Mucosa of gallbladder (tissue), 1 donor: ENCODE results near the gene MANEA. TPM values are rescaled to one million over a fixed set of nuclear protein-coding genes. Genes with fewer than 3 reads are reported as not detected.
"Not testable (repeated sequence)": the region's sequence is repeated elsewhere in the genome, so short reads cannot be mapped to it uniquely, and the experiment has no call there.

Experiments
- DNase-seq: peaks from one replicate; pipeline ENCODE4 v3.0.0-alpha.2; 2020; ENCODE audit warnings: low spot score
- total RNA-seq: library from RNA; stranded (reverse); gene quantifications from one replicate; pipeline ENCODE4 v1.2.1, GENCODE V29; 2021
- donor health status: DM: no; HTN: no; CAD: no.

Gene MANEA, protein sequence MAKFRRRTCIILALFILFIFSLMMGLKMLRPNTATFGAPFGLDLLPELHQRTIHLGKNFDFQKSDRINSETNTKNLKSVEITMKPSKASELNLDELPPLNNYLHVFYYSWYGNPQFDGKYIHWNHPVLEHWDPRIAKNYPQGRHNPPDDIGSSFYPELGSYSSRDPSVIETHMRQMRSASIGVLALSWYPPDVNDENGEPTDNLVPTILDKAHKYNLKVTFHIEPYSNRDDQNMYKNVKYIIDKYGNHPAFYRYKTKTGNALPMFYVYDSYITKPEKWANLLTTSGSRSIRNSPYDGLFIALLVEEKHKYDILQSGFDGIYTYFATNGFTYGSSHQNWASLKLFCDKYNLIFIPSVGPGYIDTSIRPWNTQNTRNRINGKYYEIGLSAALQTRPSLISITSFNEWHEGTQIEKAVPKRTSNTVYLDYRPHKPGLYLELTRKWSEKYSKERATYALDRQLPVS
- total RNA-seq: 14.6 TPM

GRCh38 chr6:95577304-95578105, at the start of gene MANEA:
Gene MANEA, plus strand, starts transcription at chr6:95577535. Its CDS starts 8,905 bp downstream, at chr6:95586440.
- DNase-seq: peak; percentile 76

- no peak for DNase-seq
Observed at GRCh38 chr6:95529762-95530161, 47.6 kb upstream of the MANEA start.

DNA sequence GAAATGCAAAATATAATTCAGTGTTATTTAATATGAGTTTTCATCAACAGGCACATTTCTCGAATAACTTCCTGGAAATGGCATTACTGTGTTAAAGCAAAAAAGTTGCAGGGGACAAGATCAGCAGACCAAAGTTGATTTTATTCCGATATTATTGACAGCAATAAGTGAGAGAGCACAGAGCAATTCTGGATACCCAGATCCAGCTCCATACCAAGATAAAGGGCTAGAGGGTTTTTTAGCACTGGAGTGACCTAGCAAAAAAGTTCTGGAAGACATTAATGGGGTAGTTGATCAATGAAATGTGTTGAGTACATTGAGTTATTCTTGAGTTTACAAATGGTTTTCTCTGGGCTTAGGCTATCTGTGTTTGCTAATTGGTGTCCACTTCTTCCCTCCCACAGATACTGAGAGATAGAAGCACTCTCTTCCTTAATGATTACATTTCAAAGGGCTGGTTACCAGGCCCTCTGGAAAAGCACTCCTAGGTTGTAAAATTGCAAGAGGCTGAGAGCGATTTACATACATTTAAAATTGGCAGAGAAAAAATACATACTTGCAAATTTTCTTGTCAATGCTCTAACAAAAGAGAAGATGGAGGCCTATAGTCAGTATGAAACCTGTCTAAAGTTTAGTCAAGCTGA, 47.0 kb upstream of the MANEA start:
- DNase-seq: no peak

DNA sequence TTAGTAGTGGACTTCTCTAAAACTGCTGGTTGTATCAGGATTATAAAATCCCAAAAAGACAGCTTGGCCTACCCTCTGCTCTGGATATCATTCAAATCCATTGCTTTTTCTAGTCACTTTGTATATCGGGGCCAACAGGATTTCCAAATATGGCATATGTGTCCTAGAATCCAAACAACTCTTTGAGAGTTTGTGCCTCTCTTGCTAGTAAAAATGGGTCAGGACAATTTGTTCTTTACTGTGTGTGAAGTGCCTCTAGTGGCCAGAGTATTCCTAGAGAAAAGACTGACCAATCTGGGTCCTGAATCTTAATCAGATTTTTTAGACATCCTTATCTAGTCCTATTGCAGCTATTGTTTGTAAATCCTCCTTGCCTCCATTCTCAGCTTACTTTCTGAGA, 33.5 kb upstream of the MANEA start:
- no peak for DNase-seq

DNA sequence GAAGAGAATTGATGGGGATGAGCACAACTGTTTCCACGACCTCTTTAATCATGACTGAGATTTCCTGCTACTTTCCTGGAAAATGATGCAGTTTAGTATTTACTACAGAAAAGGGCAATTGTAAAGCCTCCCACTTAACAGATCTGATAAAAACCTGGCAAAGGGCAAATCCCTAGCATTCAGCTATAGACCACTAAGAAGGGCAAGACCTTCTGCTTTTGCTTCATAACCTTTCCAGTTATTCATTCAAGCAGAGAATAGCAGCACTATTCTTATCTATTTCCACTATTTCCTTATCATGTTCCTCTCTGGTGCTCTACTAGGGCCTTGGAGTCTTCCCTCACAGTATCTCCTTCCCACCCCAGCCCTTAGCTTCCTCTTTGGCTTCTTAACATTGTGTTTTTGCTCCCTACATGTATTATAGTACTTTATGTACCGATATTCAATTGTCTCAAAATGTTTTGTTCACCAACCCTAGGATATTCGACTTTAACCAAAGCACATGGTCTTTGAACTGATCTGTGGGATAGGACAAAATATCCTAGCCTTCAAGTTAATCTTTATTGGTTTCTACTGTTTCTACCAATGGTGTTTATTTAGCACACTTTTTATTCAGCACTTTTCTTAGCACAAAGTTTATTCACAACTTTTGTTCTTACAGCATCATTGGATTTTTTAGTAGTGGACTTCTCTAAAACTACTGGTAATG, 32.7 kb upstream of the MANEA start:
- DNase-seq: no peak

- no peak for DNase-seq
Observed at GRCh38 chr6:95545226-95545625, 32.1 kb upstream of the MANEA start.

GRCh38 chr6:95545686-95546085, 31.6 kb upstream of the MANEA start:
- no peak for DNase-seq

DNA sequence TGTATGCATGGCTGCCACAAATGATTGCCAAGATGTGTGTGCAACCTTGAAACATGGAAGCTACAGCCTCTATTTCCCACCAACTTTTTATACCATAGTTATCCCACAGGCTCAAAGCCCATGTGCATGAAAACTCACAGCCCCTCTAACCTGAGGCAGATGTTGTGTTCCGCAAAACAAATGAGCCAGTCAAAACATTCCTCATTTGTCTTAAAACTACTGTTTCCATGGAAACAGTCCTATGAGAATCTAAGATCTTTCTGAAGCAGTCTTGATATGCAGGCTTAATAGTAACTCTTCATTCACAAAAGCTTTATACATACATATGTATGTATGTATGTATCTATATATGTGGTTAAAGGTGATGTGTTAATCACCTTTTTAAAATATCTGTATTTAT, 31.2 kb upstream of the MANEA start:
- DNase-seq: no peak

GRCh38 chr6:95547043-95547442, 30.3 kb upstream of the MANEA start:
- DNase-seq: no peak

GRCh38 chr6:95548188-95548786, 29.0 kb upstream of the MANEA start:
- no peak for DNase-seq

GRCh38 chr6:95551678-95552324, 25.5 kb upstream of the MANEA start:
- DNase-seq: no peak

GRCh38 chr6:95553880-95554279, 23.5 kb upstream of the MANEA start:
- no peak for DNase-seq

GRCh38 chr6:95560956-95561355, 16.4 kb upstream of the MANEA start:
- not testable (repeated sequence) for DNase-seq

DNA sequence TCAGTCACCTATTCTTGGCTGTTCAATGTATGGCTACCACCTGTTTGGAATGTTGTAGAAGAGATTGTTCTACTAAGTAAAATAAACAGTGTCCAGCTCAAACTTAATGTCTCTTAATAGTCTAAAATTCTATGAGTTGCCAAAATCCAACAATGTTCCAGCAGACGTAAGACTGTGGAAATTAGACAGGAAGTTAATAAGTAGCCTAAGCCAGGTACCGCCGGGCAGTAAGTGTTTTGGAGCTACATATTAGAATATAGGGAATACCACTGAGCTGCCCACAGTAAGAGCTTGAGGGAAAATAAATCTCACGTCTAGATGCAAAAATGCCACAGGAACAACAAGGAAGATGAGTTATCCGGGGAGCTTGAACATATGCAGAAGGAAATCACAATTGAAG, 7.8 kb upstream of the MANEA start:
- no peak for DNase-seq

DNA sequence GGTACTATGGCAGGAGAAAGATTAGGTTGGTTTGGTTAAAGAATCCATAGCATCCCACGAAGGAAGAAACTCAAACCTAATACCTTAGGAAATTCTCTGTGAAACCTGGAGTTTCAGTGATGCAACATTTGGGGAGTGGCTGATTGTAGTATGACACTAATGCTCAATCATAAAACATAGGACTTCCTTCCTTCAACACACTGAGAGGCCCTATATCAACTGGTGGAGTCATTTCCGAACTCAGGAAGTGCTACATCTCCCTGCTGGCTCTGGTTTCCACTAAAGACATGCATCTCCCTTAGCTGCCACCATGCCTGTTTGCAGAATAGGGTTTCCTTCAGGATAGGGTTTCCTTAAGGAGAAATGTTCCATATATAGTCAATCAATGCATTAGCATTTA, 5.2 kb upstream of the MANEA start:
- no peak for DNase-seq

DNA sequence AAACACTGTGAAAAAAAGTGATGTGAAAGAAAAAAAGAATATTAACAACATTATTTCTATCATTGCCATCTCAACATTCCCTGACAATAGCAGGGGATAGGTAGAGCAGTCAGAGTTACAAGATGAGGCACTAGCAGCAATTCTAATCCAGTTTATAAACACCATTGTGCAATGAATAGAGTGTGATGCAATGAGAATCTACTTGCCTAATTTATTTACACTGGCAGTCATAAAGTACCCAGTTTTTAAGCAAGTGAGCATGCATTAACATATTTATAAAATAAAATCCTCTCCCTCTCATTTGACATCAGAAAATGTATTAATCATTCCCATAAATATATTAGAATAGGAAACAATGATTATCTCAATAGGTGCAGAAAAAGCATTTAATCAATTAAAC, 2.5 kb upstream of the MANEA start:
- no peak for DNase-seq

GRCh38 chr6:95576218-95576997, 927 bp upstream of the MANEA start:
- no peak for DNase-seq

GRCh38 chr6:95576998-95577303, 384 bp upstream of the MANEA start:
- no peak for DNase-seq

- DNase-seq: no peak
Observed at GRCh38 chr6:95578106-95578410, 723 bp downstream of the MANEA start.

- DNase-seq: no peak
Observed at GRCh38 chr6:95581073-95581472, 3.7 kb downstream of the MANEA start.
